Sigmoid colon (tissue), 7 donors: ENCODE results near the gene PRICKLE2. TPM values are rescaled to one million over a fixed set of nuclear protein-coding genes. Genes with fewer than 3 reads are reported as not detected.

Experiments
- DNase-seq: peaks from one replicate; pipeline ENCODE4 v3.0.0-alpha.2; 2019
- H3K27ac ChIP-seq, 4 donors: fragments of 200-600 bp; sonication (generic); one replicate each; pipeline ENCODE4 v1.5.1; 2016 to 2019; ENCODE audit warnings: mild to moderate bottlenecking in 1 of 4
- H3K27me3 ChIP-seq, 3 donors: fragments of 200-600 bp; sonication (generic); one replicate each; pipeline ENCODE4 v1.5.1; 2019; ENCODE audit warnings: mild to moderate bottlenecking in 1 of 3
- H3K36me3 ChIP-seq, 4 donors: fragments of 200-600 bp; sonication (generic); one replicate each; pipeline ENCODE4 v1.5.1; 2016 to 2019
- H3K4me1 ChIP-seq, 4 donors: fragments of 200-600 bp; sonication (generic); one replicate each; pipeline ENCODE4 v1.5.1; 2017 to 2019
- H3K4me3 ChIP-seq, 4 donors: fragments of 200-600 bp; sonication (generic); one replicate each; pipeline ENCODE4 v1.5.1; 2017 to 2019; ENCODE audit warnings: mild to moderate bottlenecking in 2 of 4, moderate library complexity in 1 of 4
- H3K9me3 ChIP-seq, 4 donors: fragments of 200-600 bp in 3 of 4; sonication (generic) in 3 of 4; one replicate each; pipeline versions ENCODE4 v1.5.1 to v1.6.1; 2013 to 2019
- EP300 ChIP-seq, 4 donors: sonication (generic); formaldehyde crosslinking; IDR thresholded peaks; one replicate each; pipeline ENCODE4 v1.6.1; 2017; ENCODE audit warnings: antibody characterized with exemption in 4 of 4
- POLR2A ChIP-seq, 2 donors: fragments of 450-650 bp; IDR thresholded peaks; one replicate each; pipeline ENCODE4 v1.6.1; 2016; ENCODE audit warnings: antibody characterized with exemption in 2 of 2, mild to moderate bottlenecking in 2 of 2, moderate library complexity in 2 of 2
- POLR2AphosphoS5 ChIP-seq, 4 donors: sonication (generic); formaldehyde crosslinking; IDR thresholded peaks; one replicate each; pipeline ENCODE4 v1.6.1; 2017; ENCODE audit warnings: antibody characterized with exemption in 4 of 4
- WGBS, 2 donors: extraction: QIAGEN DNeasy Blood & Tissue Kit; methylation state at CpG; one replicate each; pipeline ENCODE4 v1.1.7; 2013; 5-methylcytosine and 5-hydroxymethylcytosine counted together
- intact Hi-C: fragments of 100-400 bp; cut with DNase I; formaldehyde crosslinking; loops from one replicate; pipeline ENCODE4 v1.15.1; 2023
- polyA plus RNA-seq, 3 donors: library from polyadenylated mRNA; stranded (reverse); fragments of 200-250 nt; gene quantifications; one replicate each; pipeline ENCODE4 v1.2.3, GENCODE V29; 2013
- total RNA-seq, 4 donors: library from RNA; depleted of rRNA; stranded (reverse); fragments of >200 nt; gene quantifications; one replicate each; pipeline ENCODE4 v1.1.0, GENCODE V29; 2016
- TF ChIP-seq, protein P1 (sequence below), 4 experiments: fragments of 450-650 bp in 3 of 4; fragments of 200-600 bp in 1 of 4; IDR thresholded peaks; one replicate each; pipeline ENCODE4 v1.5.1; 2016 to 2019; ENCODE audit warnings: antibody characterized with exemption in 4 of 4, mild to moderate bottlenecking in 3 of 4, moderate library complexity in 2 of 4
- donor health status: healthy with polysubstance abuse.
- donor health status: Bipolar disorder and iron deficiency.
- donor health status: healthy.

The PRICKLE2 gene
- total and polyA plus RNA-seq, 7 donors = 0.69 to 96.7 (median 61.1) TPM

DNA sequence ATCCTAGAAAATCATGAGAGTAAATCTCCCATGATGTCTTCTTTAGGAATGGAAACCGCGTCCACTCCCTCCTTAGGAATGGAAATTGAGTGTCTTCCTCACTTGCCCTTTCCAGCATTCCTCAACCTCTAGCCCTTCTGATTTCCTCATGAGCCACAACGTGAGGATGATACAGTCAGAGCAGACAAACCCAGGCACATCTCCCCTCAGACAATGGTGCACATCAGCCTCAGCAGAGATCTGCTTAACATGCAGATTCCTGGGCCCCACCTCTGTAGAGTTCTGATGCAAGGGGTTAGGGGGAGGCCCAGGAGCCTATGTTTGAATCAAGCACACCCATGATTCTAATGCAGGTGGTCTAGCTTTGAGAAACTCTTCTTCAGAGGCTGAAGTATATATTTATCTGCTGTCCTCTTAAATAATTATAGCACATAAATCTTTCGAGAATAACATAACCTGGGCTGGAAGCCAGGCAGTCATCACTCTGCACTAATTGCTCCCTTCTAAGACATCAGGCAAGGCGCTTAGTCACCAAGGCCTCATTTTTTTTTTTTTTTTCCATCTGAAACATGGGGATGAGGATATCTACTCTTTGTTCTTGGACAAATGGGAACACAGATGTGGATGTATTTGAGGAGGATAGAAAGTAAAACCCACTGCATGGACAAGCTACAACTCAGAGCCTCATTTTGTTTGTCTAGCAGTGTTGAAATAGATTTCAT is 81.7 kb downstream of the PRICKLE2 start:
- peaks cover 6 to 74% (median 21%) of the 10 kb centered on the region in 4 donors for H3K36me3 ChIP-seq
- TF ChIP-seq POLR2A (IDR thresholded peaks at IDR 0.05) (no peak), POLR2AphosphoS5 (IDR thresholded peaks at IDR 0.05) (no peak), EP300 (IDR thresholded peaks at IDR 0.05) (no peak)
- TF ChIP-seq, protein P1, sequence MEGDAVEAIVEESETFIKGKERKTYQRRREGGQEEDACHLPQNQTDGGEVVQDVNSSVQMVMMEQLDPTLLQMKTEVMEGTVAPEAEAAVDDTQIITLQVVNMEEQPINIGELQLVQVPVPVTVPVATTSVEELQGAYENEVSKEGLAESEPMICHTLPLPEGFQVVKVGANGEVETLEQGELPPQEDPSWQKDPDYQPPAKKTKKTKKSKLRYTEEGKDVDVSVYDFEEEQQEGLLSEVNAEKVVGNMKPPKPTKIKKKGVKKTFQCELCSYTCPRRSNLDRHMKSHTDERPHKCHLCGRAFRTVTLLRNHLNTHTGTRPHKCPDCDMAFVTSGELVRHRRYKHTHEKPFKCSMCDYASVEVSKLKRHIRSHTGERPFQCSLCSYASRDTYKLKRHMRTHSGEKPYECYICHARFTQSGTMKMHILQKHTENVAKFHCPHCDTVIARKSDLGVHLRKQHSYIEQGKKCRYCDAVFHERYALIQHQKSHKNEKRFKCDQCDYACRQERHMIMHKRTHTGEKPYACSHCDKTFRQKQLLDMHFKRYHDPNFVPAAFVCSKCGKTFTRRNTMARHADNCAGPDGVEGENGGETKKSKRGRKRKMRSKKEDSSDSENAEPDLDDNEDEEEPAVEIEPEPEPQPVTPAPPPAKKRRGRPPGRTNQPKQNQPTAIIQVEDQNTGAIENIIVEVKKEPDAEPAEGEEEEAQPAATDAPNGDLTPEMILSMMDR (IDR thresholded peaks at IDR 0.05) = no peak
- intact Hi-C loops = loop anchor here (10.0 kb wide), 1 partner anchor 109 kb away; no protein-coding TSS in a partner anchor
- WGBS, 2 donors = 67 to 72% methylated on average over 5 of the region's 5 CpGs
- H3K4me1 ChIP-seq = peaks cover 0 to 52% (median 44%) of the 10 kb centered on the region in 4 donors
- no peak for DNase-seq
- no peak overlapping the region for H3K4me3 ChIP-seq
- no peaks in the 10 kb centered on the region for H3K9me3 ChIP-seq
- no peaks in the 10 kb centered on the region for H3K27me3 ChIP-seq
- peak overlapping the region; percentile 12 to 70 (median 56) for H3K27ac ChIP-seq

DNA sequence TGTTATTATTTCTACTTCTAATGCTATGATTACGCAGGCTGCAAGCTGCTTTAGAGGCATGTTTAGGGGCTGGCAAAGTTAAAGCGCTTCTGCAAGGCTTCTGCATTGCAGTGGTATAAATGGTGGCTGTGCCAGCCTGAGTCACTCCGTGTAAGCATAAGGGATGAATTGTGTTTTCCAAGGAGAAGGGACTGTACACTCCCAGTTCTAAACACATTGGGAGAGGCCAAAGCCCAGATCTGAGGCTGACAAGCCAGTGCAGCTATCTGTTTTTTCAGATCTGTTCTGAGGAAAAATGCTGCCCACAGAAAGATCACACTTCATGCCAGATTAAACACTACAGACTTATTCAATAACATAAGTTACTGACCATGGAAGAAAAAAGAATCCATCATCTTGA is 83.8 kb downstream of the PRICKLE2 start:
- intact Hi-C loops = loop anchor here (10.0 kb wide), 1 partner anchor 107 kb away; no protein-coding TSS in a partner anchor
- TF ChIP-seq EP300 (IDR thresholded peaks at IDR 0.05) = no peak
- TF ChIP-seq, protein P1 (IDR thresholded peaks at IDR 0.05) = no peak
- TF ChIP-seq POLR2A (IDR thresholded peaks at IDR 0.05) = no peak
- no peak for TF ChIP-seq POLR2AphosphoS5 (IDR thresholded peaks at IDR 0.05)
- Histone ChIP-seq H3K27me3 (no peaks in the 10 kb centered on the region), H3K27ac (peak overlapping the region; percentile 17 to 60 (median 51)), H3K4me3 (no peak overlapping the region), H3K4me1 (peaks cover 0 to 70% (median 53%) of the 10 kb centered on the region in 4 donors), H3K36me3 (peaks cover 0 to 56% (median 10%) of the 10 kb centered on the region in 4 donors), H3K9me3 (no peaks in the 10 kb centered on the region)
- WGBS, 2 donors = 76% methylated on average over 3 of the region's 3 CpGs
- no peak for DNase-seq

DNA sequence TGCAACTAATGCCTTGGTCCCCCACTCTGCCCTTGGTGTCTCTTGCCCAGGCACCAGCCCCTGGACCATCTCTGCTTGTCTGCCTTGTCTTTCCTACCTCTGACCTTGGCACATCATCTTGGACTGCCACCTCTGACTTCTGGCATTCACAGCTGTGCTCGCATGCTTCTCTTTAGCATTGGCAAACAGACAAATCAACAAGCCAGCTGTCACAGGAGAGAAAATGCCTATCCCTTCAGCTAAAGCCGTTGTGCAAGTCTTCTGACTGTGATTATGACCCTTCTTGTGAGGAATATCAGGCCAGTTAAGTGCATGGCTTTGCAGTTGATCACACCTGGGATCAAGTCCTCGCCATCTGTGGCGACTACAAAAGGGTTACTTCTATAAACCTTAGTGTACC is 84.6 kb downstream of the PRICKLE2 start:
- Histone ChIP-seq H3K27ac (peak overlapping the region; percentile 18 to 60 (median 50)), H3K36me3 (peaks cover 0 to 48% (median 5%) of the 10 kb centered on the region in 4 donors), H3K27me3 (no peaks in the 10 kb centered on the region), H3K4me1 (peaks cover 0 to 69% (median 51%) of the 10 kb centered on the region in 4 donors), H3K4me3 (no peak overlapping the region), H3K9me3 (no peaks in the 10 kb centered on the region)
- TF ChIP-seq, protein P1 (IDR thresholded peaks at IDR 0.05) = no peak
- TF ChIP-seq POLR2A (IDR thresholded peaks at IDR 0.05) = no peak
- TF ChIP-seq POLR2AphosphoS5 (IDR thresholded peaks at IDR 0.05) = no peak
- TF ChIP-seq EP300 (IDR thresholded peaks at IDR 0.05) = no peak
- intact Hi-C loops = loop anchor here (10.0 kb wide), 1 partner anchor 106 kb away; no protein-coding TSS in a partner anchor
- 82 to 86% methylated on average over 4 of the region's 4 CpGs for WGBS, 2 donors
- no peak for DNase-seq

DNA sequence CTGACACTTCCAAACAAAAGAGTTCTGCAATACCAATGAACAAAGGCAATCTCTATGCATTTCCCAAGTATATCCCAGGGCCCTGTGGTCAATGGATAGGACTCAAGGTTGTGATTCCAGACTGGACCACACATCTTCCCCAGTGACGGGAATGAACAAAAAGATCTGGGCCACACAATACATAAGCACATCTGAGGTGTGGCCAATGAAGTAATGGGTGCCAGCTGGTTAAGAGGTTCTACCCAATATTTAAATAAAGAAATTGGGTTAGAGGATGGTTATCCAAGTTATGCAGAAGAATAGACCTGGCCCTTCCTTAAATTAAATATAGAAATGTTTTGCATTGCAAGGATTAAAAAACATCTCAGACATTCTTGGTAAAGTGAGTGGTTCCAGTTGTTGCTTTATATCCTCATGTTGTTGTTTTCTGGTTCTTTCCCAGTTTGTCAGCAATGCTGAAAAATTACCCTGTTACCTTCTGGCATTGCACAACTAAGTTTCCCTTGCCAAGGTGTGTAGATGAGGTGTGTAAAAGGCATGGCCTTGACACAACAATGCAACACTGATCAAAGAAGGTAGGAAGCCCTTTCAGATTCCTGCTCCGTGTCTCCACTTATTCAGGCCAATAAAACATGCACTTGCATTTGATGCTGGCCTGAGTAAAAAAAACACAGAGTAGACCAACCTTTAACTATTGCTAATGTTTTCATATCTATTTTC is 86.5 kb downstream of the PRICKLE2 start:
- peak overlapping the region in 2 of 4 donors; percentile 21 to 35 for H3K27ac ChIP-seq

More for the DNA sequence above, 86.5 kb downstream of the PRICKLE2 start:
- H3K9me3 ChIP-seq = no peaks in the 10 kb centered on the region
- peaks cover 0 to 68% (median 54%) of the 10 kb centered on the region in 4 donors for H3K4me1 ChIP-seq
- intact Hi-C loops = loop anchor here (5.0 kb wide), 1 partner anchor 258 kb away; no protein-coding TSS in a partner anchor
- TF ChIP-seq POLR2AphosphoS5 (IDR thresholded peaks at IDR 0.05) = no peak
- no peak for TF ChIP-seq POLR2A (IDR thresholded peaks at IDR 0.05)
- TF ChIP-seq, protein P1 (IDR thresholded peaks at IDR 0.05) = no peak
- no peak for TF ChIP-seq EP300 (IDR thresholded peaks at IDR 0.05)
- 79 to 81% methylated on average over 2 of the region's 2 CpGs for WGBS, 2 donors
- peaks cover 0 to 35% (median 3%) of the 10 kb centered on the region in 4 donors for H3K36me3 ChIP-seq
- DNase-seq = no peak
- H3K4me3 ChIP-seq = no peak overlapping the region
- H3K27me3 ChIP-seq = no peaks in the 10 kb centered on the region
